GM18498 (cell line): ENCODE results near the gene ZNF622.
A peak's percentile ranks its signal among the peaks of the same experiment; 100 is the strongest.
"Not testable (repeated sequence)": the region's sequence is repeated elsewhere in the genome, so short reads cannot be mapped to it uniquely, and the experiment has no call there.

ENCODE experiments used
- ATAC-seq: cut with Tn5 transposase; IDR thresholded peaks from one replicate; pipeline ENCODE4 v1.9.1; 2021; ENCODE audit warnings: mild to moderate bottlenecking, moderate library complexity; ENCODE audit not compliant: unreplicated experiment

The ZNF622 gene

DNA sequence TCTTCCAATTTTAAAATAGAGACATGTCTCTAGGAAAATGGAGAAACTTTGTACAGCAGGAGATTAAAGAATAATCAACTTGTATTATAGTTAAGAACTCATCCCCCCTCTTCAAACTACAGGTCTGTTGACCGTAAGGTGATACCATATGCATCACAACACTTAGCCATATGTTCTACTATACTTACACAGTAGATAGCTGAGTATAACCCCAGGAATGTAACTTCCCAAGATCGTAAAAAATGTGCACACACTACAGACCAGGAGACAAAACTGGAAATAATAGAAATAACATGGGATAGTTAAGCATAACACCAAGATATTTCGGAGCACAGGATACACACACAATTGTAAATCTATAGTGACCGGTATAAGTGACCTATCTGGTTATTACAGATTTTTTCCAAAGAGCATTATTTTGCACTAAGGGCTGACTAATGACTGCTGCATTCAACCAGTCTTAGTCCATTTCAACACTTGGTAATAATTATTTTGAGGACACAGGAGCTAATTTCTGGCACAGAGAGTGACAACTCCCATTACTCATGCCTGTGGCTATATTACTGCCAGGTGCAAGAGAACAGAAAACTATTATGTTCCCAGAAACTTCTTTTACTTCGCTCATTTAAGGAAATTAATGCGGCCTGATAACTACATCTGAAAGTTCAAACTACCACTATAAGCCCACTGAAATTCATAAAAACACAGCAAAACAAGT, 15.4 kb upstream of the ZNF622 start:
- no peak for ATAC-seq

DNA sequence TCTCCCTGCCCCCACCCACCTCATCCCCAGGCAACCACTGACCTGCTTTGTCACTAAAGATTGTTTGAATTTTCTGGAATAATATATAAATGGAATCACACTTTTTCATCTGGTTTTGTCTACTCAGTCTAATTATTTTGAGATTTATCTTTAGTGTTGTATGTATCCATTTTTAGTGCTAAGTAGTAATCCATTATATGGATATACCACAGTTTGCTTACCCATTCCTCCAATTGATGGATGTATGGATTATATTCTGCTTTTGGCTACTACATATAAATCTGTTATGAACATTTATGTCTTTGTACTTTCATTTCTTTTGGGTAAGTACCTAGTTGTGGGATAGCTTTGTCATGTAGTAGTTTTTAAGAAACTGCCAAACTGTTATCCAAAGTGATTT, 14.5 kb upstream of the ZNF622 start:
- ATAC-seq, result no peak

DNA sequence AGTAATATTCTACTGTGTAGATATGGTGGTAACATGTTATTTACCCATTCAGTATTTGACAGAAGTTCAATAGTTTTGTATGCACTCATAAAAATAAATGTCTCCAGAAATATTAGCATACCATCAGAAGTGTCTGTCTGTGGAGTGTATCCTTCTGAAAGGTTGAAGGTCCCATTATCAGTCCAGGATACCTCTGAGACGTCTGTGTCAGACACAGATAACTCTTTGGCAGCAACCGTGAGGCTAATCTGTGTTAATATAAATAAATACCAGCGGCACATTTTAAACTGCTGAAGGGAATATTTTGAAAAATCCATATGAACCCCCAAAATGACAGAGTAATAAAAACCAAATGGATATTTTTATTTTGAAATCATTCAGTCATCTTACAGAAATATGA, 11.9 kb upstream of the ZNF622 start:
- no peak for ATAC-seq

DNA sequence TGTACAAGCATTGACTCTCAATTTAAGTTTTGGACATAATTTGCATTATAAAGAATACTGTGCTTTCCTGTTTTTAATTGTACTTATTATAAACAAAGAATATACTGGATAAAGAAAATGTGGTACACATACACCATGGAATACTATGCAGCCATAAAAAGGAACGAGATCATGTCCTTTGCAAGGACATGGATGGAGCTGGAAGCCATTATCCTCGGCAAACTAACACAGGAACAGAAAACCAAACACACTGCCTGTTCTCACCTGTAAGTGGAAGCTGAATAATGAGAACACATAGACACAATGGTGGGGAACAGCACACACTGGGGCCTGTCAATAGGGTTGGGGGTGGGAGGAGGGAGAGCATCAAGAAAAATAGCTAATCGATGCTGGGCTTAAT, 10.8 kb upstream of the ZNF622 start:
- not testable (repeated sequence) for ATAC-seq

DNA sequence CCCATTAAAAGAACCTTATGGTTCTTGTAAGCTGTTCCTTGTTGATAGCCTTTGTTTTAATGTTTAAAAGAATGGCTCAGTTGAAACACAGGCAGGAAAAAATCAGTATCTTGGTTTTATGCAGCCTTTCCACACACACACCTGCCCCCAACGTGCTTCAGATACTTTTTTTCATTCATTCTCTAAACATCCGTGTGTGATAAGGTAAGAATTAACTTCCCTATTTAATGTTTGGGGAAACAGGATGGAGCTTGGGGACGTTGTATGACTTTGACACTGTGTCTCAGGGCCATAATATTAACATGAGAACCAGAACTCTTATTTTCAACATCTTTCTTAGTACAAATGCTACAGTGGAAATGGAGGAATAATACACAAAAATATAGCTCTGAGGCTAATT, 5.8 kb upstream of the ZNF622 start:
- no peak for ATAC-seq

DNA sequence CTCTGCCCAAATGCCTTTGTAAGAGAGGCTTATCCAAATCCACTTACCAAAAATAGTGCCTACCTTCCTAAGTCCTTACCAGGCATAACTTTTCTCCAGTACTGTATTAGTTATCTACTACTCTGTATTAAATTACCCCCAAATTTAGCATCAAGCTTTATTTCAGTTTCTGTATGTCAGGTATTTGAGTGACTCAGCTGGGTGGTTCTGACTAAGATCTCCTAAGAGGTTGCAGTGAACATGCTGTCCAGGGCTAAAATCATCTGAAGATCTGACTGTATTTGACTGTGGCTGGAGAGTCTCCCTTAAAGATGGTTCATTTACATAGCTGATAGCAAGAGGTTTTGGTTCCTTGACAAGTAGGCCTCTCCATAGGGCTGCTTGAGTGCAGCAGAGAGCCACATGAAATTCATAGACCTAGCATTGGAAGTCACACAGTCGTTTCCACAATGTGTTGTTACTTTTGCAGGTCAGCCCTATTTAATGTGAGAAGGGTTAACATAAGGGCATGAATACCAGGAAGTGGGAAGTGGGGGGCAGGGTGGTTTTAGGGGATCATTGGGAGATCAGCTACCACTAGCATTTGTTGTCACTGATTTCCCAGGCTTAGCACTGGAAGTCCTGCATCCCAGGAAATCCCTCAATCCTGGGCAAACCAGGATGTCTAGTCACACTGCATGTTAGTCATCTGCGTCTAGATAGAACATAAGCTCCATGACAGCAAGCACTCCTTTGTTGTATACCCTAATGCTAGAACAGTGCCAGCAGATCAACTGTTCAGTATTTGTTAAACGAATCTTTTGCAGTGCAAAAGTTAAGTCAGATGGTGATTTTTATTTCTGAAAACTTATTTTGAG, 2.0 kb upstream of the ZNF622 start:
- peak; percentile 66 for ATAC-seq

DNA sequence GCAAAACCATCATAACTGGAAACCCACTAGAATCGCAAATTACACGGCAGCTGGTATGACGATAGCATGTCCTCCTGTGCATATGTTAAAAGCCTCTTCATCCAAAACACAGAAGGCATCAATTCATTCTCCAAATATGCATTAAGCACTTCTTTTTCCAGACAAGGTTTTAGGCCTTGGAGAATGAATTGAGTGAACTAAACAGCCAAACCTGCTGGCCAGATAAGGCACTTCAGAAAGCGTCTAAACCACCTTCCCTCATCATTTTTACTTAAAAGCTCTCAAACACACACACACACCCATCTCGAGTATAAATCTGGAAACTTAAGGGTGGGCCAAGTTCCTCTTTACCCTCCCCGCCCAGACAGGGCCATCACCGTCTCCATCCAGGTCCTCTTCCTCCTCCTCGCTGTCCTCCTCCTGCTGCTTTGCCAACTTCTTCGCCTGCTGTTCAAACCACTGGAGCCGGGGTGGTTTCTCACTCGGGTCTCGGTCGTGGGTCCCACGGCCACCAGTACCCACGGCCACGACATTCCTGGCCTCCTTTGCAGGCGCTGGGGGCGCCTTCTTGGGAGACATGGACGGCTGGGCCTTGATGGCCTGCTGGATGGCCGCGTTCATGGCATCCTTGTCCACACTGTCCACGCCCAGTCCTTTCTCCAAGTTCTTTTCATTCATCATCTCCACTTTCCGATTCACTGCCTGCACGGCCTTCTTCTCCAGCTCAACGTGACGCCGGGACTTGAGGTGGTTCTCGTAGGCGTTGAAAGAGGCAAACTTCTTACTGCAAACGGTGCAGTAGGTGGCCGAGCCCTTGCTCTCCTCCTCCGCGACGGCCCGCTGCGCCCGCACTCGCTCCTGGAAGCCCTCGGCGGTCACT, 696 bp downstream of the ZNF622 start:
- no peak for ATAC-seq

DNA sequence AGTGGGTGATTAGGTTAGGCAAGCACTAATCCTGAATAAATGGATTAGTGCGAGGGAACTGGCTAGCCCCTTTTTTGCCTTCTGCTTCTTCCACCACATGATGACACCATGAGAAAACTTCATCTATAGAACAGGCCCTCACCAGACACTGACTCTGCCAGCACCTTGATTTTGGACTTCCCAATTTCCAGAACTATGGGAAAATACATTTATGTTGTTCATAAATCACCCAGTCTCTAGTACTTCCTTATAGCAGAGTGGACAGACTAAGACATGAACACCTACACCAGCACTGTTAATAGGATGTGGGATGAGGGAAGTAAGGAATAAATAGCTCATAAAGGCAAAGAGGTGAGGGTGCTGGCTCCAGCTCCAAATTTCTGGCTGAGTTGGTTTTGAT, 1.4 kb downstream of the ZNF622 start:
- no peak for ATAC-seq

DNA sequence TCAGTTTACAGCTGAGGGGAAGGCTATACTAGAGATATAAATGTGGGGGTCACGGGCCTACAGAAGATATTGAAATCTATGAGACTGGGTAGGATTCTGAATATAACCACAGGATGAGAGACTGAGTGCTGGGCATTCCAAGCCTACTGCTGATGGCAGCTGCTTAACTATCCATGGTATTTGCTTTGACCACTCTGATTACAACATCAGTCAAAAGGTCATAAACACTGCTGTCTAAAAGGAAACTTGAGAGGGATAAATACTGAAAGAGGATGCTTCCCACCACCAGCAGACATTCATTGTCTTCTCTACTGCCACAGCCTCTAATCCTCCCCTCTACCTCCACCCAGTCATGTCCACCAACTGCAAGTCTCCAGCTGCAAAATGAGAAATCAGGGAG, 3.8 kb downstream of the ZNF622 start:
- ATAC-seq, result no peak

DNA sequence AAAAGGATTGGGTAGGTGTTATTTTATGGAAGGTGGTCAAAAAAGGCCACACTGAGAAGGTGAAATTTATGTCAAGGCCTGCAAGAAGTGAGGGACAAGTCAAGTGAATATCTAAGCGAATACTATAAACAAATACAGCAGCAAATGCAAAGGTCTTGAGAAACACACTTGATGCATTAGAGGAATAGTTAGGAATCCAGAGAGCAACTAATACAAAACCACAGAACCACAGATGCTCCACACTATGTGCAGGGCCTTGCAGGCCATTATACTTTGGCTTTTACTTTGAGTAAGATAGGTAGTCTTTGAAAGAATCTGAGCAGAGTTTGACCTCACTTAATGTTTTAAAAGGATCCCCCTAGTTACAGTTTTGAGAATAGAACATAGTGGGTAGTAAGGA, 4.6 kb downstream of the ZNF622 start:
- ATAC-seq, result no peak

DNA sequence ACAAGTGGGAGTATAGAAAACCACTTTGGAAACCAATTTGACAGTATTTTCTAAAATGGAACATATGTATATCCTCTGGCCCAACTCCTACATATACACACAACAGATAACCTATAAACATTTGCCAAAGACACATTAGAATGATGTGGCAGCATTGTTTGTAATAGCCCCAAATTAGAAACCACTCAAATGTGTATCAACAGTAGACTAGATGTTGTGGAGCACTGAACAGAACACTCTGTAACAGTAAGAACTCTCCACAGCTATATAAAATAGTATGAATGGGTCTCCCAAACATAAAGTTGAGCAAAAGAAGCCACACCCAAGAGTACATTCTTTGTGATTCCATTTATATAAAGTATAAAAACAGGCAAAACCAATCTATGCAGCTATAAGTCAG, 6.1 kb downstream of the ZNF622 start:
- ATAC-seq, result no peak

DNA sequence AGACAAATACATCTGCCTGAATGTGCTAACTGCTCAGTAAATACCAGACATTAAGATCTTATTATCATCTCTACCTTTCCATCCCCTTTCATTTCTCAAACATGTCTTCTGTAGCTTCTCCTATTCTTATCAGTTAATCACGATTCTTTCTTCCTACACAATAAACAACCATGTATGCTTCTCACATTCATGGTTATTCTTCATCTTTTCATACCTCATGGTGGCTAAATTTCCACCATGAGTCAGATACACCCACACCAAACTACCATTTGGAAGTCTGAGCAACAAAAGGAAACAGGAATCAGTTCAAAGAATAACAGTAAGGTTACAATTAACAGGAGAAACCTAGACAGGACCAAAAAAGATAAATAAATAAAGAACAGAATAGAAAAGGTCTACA, 7.7 kb downstream of the ZNF622 start:
- no peak for ATAC-seq

DNA sequence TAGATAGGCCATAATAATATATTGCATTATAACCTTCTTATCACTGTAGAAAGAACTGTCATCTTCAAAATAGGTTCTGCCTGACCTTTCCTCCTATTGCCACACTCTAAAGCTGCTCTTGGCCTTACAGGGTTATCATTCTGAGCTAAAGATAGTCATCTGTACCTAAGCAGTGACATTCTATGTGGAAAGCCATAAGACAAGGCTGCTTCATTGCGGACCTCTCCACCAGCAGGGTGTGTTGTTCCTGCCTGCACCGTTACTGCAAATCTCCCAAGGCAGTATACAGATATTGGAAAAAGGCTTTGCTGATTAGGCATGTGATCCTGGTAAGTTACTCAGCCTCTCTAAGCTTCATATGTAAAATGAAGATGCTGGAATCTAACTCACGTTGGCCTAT, 8.1 kb downstream of the ZNF622 start:
- no peak for ATAC-seq

DNA sequence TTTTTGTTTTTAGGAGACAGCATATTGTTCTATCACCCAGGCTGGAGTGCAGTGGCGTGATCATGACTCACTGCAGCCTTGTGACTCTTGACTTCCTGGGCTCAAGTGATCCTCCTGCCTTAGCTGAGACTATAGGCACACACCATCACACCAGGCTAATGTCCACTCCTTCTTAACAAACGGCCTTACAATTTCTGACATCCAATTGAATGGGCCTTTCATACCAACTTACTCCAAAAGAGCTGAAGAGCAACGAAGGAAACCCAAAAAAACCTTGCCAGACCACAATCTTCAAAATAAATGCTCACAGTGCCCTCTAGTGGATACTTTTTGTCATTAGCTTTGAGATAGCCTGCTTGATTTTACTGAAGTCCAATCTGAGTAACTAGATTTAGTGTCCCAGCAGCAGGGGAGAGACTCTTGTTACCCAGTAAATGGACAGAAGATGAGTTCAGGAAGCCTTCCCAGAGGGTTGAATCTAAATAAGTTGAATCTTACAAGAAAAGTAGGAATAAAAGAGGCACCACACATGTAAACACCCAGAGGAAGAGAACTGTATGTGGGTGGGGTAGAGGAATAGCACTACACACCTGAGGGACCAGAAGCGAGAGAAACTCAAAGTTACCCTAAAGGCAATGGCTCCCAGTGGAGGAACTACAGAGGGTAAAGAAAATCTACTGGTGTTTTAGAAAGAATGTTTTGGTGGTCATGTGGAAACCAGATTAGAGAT, 9.3 kb downstream of the ZNF622 start:
- ATAC-seq, result peak; percentile 65

DNA sequence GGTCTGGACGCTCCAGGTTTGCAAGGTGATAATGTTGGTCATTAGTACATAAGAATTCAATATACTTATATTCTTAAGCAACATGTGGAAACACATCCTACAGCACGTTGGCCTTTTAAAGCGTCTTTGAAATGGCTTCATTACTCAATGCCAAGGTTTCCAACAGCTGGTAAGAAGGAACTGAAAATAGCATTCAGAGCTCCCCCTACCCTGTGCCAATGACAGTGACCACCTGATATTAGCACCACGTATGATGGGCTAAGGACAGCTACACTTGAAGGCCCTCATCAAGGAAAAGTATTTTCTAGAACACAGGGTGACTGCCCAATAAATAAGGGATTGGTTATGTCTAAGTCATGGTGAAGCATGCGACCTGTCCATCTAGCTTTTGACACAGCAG, 9.9 kb downstream of the ZNF622 start:
- ATAC-seq, result no peak

DNA sequence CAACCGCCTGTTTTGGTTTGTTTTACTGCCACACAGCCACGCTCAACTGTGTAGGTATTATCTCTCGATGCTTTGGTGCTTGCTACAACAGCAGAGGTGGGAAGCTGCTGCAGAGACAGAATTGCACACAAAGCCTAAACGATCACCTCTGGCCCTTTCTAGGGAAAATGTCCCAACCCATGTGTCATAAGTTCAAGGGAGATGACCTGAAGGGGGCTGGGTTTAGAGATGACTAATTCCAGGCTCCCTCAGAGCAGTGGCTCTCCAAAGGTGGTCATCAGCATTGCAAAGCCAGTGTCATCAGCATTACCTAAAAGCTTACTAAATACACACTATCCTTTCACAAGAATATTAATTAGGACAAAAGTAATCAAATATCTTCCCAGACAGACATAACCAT, 10.9 kb downstream of the ZNF622 start:
- ATAC-seq, result no peak

DNA sequence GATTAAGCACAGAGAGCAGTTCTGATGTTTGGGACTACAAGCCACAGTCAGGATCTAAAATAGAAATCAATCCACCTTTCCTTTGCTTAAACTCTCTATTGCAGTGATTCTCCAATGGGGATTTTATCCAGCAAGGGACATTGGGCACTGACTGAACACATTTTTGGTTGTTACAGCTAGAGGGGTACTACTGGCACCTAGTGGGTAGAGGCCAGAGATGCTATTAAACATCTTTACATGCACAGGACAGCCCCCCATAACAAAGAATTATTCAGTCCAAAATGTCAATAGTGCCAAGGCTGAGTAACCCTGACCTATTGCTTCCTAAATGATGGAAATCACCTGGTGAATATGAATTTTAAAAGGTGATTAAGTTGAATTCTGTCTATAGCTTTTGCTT, 12.0 kb downstream of the ZNF622 start:
- ATAC-seq, result no peak

DNA sequence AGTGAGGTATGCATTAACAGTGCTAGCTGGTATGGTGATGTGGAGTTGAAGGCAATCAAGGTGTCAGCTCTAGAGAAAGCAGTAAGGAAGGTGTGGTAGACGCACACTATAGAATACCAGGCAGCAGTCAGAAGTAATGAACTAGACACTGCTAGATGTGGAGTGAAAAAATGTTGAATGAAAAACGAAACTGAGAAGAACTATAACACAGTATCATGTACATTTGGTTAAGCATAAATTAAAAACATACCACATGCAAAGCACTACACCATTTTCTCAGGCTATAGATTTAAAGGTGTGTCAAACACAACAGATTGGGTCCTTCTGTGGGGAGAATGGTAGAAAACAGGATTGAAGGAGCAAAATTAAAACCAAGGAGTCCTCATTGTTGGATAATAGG, 15.4 kb downstream of the ZNF622 start:
- ATAC-seq, result peak; percentile 84

DNA sequence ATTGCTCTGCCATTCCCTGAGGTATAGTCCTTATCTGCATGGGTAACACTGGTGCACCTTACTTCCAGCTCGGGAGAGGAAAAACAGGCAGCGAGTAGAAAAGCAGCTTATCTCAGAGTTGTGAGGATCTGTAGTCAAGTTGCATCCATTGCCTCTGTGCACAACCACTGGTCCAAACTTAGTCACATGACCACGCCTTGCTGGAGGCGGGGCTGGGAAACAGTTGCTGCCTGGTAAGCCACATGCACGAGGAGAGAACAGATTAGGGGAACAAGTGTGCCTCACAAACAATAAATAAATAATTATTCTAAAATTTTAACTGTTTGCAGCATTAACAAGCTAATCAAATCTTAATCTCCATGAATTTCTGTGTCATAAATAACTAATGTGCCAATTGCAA, 18.6 kb downstream of the ZNF622 start:
- ATAC-seq, result no peak

DNA sequence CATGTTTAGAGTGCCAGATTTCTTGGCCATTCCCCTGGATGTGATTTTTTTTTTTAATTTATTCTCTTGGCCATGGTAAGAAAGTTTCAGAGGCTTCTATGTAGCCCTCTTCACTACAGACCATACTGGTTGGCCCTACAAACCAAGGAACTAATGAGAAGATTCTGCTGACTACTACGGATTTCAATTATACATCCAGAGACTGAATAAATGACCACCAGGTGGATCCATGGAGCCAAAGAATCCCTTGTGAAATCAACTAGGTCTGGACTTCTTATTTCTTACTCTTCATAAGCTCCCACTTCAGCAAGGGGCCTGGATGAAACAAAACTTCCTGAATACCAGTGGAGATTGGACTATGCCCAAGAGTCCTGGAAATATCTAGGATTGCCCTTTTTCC, 27.6 kb downstream of the ZNF622 start:
- no peak for ATAC-seq
